GM18907 (cell line): ENCODE measurements around the gene LPAR1.

Source experiments
- ATAC-seq: cut with Tn5 transposase; IDR thresholded peaks from one replicate; pipeline ENCODE4 v1.9.1; 2021; ENCODE audit warnings: mild to moderate bottlenecking, moderate library complexity; ENCODE audit not compliant: unreplicated experiment

Gene LPAR1

DNA sequence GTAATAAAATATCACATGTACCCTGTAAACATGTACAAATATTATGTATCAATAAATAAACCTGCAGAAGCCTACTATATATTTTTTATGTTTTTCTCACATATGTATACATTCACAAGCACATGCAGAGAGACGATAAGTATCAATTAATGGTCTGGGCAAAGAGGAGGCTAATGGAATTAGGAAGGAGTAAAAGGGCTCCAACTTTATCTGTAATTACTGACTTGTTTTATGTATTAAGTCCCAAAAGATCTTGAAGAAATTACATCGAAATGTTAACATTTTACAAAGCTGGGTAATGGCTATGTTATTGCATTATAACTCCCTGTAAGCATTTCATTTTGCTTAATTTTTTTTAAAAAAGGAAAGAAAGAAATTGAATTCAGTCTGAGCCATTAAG, 78.0 kb downstream of the LPAR1 start:
- no peak for ATAC-seq

DNA sequence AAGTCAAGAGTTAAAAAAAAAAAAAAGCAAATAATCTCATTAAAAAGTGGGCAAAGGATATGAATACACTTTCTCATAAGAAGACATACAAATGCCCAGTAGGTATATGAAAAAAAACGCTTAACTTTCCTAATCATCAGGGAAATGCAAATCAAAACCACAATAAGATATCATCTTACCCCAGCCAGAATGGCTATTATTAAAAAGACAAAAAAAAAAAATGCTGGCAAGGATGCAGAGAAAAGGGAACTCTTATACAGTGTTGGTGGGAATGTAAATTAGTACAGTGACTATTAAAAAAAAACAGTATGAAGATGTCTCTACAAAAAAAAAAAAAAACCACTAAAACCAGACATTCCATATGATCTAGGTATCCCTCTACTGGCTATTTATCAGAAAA, 79.4 kb downstream of the LPAR1 start:
- ATAC-seq = no peak

DNA sequence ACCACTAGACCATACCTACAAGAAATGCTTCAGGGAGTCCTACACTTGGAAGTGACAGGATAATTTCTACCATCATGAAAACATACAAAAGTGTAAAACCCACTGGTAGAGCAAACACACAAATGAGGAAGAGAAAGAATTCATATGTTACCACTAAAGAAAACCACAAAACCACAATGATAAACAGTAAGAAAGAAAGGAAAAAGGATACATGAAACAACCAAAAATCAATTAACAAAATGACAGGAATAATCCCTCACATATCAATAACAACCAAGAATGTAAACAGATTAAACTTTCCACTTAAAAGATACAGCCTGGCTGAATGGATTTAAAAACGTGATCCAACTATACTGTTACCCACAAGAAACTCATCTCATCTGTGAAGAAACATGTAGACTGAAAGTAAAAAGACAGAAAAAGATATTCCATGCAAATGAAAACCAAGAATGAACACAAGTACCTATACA, 83.4 kb downstream of the LPAR1 start:
- no peak for ATAC-seq

DNA sequence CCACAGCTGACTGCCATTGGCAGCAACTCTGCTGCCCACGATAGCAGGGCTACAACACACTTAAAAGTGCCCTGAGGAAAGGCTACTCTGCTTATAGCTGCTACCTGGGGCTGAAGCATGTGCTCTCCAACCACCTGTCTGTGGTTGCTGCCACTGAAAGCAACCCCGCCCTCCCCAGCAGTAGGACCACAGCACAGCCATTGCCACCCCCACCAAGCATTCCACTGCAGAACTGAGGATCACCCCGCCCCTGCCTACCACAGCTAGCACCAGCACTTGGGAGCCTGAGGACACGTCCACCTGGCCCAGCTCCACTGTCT, 85.8 kb downstream of the LPAR1 start:
- ATAC-seq = no peak

DNA sequence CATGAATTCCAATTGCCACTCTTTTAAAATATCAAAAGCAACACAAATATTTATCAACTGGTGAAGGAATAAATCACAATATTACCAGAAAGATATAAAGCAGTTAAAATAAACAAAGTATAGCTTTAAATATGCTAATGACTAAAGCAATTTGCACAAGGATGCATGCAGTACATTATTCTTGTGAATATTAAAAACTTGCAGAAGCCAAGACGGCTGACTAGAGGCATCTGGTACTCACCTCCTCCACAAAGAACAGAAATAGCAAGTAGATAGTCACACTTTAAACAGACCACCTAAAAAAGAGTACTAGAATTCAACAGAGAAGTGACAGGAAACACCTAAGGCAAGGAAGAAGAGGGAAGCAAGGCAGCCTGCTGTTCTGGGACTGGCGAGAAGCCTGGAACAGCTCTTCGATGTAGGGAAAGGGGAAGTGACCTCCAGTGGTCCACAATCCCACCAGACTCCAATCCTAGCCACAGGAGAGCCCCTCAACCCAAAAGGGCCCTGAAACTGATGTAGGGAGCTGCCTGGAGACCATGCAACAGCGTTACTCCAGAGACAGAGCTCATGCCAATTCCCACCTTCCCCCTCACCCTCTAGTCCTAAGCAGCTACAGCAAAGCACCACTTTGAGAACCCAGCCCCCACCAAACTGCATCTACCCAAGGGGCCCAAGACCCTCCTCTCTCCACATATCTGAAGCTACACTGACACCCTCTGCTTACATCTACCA, 86.3 kb downstream of the LPAR1 start:
- no peak for ATAC-seq

DNA sequence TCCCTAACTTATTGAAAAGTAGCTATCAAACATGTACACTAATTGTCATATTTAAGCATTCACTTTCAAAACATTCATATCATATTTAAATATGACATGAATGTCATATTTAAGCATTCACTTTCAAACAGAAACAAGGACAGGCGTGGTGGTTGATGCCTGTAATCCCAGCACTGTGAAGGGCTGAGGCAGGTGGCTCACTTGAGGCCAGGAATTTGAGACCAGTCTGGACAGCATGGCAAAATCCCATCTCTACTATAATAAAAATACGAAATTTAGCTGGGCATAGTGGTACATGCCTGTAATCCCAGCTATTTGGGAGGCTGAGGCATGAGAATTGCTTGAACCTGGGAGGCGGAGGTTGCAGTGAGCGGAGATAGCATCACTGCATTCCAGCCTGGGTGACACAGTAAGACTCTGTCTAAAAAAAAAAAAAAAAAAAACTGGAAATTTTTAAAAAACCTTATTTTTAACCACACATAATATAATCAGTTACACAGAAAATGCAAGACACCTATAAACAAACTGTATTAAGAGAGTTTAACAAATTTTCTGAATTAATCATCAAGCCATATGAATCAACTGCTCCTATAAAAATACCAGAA, 88.1 kb downstream of the LPAR1 start:
- ATAC-seq = no peak

DNA sequence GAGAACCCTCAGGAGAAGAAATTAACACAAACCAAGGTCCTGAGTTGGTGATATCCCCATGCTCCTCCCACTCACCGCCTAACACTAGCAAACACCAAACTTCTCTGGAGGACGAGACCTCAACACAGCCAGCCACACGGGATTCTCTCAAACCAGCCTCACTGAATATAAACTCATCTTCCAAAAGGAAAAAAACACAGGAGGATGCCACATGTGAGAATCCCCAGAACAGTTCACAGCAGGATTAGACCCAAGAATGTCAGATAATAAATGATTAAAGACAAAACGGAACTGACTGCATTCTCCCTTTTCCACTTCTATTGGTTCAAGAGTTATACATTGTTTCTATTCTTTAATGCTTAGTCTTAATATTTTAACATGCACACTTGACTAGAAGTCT, 89.2 kb downstream of the LPAR1 start:
- ATAC-seq = no peak

DNA sequence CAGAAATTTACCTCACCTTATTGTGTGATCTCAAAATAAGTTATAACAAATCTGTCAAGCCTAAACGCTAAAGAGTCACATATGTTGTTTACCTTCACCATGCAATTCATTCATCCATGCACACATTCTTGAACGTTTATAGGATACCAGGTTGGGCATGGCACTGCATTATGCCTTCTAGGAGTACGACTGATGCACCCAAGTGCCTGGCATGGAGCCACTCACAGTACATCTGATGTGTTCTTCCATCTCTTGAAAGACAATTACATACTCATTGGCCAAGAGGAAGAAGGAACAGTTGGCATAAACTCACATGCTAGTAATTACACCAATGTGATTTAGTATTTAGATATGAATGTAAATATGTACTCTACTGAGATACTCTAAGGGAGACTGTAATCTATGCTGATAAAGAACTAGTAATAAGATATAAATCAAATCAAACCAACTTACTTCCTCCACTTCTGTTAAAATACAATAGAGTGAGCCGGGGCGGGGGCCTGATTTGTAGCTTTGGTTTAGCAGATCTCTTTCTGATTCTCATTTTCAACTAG, 90.7 kb downstream of the LPAR1 start:
- no peak for ATAC-seq

DNA sequence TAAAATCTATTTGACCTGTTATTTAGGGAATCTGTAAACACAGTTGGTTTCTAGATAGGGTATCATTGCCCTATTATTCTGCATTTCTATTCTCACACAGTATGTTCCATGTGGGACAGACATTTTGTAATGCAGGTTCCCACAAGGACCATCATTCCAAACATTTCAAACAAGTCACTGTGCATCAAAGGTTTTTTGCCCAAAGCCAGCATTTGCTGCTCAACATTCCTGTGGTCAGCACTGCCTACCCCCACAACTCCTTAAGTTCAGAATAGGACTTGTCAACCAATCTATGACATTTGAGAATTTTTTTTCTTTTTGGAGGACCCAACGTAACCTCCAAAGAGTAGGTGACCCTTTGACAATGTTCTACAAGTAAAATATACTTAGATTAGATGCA, 95.7 kb downstream of the LPAR1 start:
- ATAC-seq = no peak

DNA sequence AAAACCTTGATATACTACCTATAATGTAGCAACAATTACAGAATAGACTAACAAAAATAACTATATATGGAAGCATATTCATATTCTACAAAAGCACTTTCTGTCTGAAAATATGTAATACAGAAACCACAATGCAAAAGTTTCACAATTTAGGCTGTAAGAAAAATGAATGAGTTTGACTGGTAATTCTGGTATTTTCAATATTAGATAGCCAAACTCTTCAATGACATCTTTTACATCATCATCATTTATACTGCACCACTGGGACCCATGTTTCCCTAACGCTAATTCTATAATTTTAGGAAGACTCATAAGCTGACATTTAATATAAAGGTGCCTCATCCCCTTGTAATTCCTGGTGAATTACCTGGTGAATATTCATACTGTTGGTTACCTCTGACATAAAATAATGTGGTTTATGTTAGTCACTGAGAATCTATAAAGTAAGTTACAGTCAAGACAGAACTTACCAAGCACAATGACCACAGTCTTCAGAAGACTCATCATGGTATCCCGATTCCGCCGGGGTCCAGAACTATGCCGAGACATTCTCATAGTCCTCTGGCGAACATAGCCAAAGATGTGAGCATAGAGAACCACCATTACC, 97.2 kb downstream of the LPAR1 start:
- no peak for ATAC-seq

DNA sequence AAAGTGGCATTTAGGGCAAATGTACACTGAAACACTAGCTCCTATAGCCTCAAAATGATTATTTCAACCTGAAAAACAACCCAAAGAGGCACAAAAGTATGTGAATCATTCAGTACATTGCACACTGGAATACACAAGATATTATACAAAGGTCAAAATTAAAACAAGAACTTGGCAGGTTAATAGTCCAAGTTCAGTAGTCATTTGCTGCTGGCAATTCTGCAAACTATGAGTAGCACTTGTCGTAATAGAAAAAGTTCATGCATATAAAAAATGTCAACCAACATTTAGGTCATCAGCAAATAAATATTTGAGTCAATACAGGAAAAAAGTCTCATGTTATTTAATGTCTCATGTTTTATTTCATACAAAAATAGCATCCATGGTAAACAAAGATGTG, 98.7 kb downstream of the LPAR1 start:
- ATAC-seq = no peak

DNA sequence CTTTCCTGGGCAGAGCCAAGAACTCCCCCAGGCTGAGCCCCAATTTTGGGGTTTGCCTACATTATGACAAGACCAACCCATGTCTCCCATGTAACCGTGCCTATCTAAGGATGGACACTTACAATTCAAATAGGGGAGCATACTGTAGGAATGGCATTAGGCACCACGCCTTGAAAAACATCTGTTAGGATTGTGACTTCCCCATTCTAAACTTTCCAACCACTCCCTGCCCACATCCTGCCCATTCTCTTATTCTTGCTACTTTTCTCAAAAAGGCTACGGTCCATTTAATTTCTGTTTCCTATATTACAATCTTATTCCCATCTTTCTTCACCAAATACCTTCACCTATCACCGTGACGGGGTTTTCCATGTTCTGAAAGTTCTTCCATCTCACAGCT, 99.2 kb downstream of the LPAR1 start:
- no peak for ATAC-seq

DNA sequence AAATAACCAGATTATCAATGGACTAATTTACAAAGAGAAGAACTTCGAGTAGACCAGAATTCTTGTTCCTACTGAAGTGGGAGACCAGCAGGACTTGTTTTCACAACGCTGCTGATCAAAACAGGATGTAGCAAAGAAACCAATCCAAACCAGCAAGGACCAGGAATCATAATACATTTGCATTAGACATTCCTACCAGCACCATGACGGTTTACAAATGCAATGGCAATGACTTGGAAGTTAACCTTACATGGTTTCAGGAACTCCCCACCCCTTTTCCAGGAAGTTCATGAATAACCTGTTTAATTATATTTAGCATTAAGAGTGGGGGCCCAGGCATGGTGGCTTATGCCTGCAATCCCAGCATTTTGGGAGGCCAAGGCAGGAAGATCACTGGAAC, 100.0 kb downstream of the LPAR1 start:
- ATAC-seq = no peak

DNA sequence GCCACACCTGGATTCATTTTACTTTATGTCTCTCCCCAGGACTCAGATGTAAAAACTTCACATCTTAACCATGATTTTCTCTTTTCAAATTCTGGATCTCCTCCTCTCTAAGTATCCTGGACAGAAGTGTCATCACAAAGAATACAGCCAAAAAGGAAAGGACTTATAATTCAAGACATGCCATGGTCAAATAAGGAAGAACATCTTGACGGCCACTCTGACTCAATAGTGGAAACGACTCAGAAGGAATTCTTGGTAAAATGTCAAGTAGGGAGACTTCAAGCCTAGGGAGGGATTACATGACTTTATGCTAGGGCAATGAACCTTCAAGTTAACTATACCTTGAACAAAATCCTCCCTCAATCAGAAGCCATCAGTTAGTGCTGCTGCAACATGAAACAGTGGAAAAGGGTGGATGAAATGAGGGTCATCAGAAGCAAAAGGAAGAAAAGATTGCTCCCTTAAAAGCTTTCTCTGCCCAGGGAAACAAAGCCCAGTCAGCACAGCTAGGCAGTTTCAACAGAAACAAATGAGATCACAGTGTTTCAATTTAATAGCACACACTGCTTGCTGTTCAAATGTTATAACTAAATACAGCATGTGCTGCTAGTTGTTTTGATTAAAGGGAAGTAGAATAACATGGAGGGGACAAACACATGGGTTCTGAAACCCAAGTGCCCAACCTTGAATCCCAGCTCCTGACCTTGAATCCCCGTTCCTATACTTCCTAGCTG, 101.4 kb downstream of the LPAR1 start:
- no peak for ATAC-seq

DNA sequence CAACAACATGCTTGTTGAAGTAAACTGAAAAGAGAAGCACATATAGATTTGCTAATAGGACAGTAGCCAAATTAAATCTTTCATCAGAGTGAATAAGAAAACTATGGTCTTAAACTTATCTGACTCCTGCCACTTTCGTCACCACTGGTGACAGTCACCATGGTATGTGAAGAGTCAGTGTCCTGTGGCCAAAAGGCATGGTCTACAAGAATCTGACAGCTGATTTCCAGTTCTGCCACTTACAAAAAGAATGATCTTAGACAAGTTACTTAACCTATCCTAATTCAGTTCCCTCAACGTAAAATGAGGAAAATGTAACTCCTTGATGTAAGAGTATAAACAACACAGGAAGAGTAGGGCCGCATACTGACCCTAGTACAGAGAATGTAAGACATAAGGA, 102.0 kb downstream of the LPAR1 start:
- ATAC-seq = no peak

DNA sequence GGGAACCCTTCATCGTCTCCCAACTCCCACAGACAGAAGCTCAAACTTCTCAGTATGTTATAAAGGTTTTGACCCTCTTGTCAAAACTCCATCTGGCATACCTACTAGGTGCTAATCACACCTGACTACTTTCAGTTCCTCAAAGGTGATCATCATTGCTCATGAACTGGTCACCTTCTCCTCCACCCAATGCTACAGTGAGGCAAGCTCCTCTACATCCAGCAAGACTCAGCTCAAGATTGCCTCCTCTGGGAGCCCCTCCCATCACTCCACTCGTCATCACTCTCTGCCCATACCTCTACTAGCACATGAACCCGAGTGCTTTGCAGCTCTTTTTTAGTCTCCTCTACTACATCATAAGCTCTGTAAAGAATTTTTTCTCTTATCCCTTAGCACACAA, 102.4 kb downstream of the LPAR1 start:
- no peak for ATAC-seq

DNA sequence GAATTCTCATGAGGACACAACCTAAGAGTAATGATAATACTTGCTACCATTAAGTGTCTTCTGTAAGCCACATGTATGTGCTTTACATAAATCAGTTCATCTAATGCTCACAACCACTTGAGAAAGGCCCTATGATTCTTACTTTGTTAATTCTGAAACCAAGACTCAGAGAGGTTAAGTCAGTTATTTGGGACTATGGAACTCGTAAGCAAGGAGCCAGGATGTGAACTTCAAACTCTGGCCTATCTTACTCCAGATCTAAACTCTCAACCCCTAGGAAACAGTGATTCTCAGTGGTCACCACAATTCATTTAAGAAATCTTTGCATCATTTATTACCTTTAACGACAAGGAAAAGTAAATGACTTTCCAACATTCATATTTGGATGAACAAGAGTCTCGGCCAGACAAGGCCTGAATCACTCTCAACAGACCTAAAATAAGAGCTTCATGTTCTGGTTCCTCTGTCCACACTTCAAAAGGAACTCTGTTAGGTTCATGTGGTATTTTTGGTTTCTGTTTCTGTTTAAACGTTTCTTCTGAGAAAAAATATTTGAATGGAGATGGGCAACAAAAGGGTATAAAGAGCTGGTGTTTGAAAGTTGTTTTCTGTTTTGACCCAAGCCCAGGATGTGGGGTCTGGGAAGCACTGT, 104.8 kb downstream of the LPAR1 start:
- ATAC-seq = peak; percentile 81

DNA sequence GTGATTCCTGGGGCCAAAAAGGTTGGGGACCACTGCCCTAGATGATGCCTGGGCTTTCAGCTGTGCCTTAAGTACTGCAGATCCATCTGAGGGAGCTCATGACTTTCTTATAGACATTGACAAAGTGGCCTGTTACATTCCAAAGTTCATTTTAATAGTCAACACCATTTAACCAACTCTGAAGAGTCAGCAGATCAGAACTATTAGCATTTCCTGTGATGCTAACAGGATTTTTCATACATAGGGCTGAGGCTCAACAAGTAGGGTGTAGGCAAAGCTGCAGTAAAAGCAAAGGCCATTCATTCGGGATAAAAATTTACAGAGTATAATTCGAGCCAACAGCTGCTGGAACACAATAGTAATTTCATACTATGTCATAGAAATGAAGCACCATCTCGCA, 105.4 kb downstream of the LPAR1 start:
- no peak for ATAC-seq

DNA sequence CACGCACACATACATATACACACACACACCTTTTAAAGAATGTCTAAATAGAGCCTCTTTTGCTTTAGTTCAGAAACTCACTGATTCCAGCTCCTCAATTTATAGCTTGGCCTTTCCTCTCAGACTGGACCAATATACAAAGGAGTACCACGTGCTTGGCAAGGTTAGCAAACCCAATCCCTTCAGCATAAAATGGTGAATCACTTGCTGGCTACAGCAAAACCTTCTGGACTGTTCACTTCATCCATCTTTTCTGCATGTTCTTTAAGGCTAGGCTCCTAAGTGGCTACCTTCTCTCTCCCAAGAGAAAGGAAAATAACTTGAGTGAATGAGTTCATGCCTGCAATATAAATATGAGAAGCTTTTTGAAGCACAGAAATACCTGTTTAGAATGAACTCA, 109.7 kb downstream of the LPAR1 start:
- ATAC-seq = no peak

DNA sequence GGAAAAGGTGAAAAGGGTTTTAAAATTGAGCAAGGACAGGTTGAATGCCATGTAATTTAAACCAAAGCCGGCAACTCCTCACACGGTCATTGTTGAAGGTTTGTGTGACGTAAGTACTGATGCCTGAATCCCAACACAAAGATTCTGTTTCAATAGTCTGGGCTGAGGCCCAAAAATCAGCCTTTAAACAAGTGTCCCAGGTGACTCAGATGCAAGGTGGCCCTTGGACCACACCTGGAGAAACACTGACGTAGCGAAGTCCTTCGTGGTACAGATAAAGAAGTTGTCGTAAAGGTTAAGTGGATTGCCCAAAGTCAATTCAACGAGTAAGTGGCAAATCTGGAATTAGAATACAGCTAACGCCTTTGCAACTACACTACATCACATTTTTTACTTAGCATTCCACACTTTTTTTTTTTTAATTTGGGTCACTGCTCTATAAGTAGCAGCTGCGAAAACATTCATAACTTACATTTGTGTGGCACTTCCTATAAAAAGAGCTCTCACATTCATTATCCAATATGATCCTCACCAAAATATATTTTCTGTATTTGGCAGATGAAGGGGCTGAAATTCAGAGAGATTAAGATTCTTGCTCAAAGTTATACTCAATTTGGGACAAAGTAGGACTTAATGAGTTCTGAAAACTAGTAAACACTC, 111.3 kb downstream of the LPAR1 start:
- ATAC-seq = no peak

DNA sequence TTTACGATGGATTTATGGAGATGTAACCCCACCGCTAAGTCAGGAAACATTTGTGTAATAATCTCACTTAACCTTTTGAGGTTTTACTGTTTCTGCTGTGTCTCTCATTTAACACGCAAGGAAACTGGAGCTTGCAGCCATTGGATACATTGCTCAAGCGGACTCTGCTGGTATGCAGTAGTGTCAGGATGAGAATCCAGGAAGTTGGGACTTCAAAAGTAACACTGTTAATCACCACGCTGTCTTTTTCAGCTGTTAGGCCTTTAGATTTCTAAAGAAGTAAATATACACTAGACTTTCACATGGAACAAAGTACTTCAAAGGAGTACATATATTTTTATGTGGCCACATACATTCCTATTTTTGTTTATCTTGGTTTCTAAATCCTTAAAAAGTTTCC, 114.7 kb downstream of the LPAR1 start:
- no peak for ATAC-seq
